Endothelial cell (in vitro differentiated cells): Measurements from ENCODE around the gene RFC2. TPM values are rescaled to one million over a fixed set of nuclear protein-coding genes. Genes with fewer than 3 reads are reported as not detected.

ENCODE experiments used
- DNase-seq: peaks from one replicate; pipeline ENCODE4 v3.0.0; 2021; ENCODE audit warnings: low spot score
- H3K27ac Mint-ChIP-seq: one replicate; pipeline ENCODE4 v1.8.0; 2021; ENCODE audit warnings: mixed read lengths, inconsistent platforms; ENCODE audit not compliant: unreplicated experiment
- H3K27me3 Mint-ChIP-seq: one replicate; pipeline ENCODE4 v1.8.0; 2021; ENCODE audit warnings: mild to moderate bottlenecking, moderate library complexity, mixed read lengths, inconsistent platforms; ENCODE audit not compliant: unreplicated experiment
- H3K36me3 Mint-ChIP-seq: one replicate; pipeline ENCODE4 v1.8.0; 2021; ENCODE audit warnings: mild to moderate bottlenecking, low read depth, mixed read lengths, inconsistent platforms; ENCODE audit not compliant: unreplicated experiment
- H3K4me1 Mint-ChIP-seq: one replicate; pipeline ENCODE4 v1.8.0; 2021; ENCODE audit warnings: mild to moderate bottlenecking, mixed read lengths, inconsistent platforms; ENCODE audit not compliant: unreplicated experiment
- H3K4me3 Mint-ChIP-seq: one replicate; pipeline ENCODE4 v1.8.0; 2021; ENCODE audit warnings: mild to moderate bottlenecking, mixed read lengths, inconsistent platforms; ENCODE audit not compliant: unreplicated experiment
- H3K9me3 Mint-ChIP-seq: one replicate; pipeline ENCODE4 v1.8.0; 2021; ENCODE audit warnings: mixed read lengths, inconsistent platforms; ENCODE audit not compliant: unreplicated experiment
- CTCF ChIP-seq: fragments of 200-600 bp; sonication (generic); IDR thresholded peaks from one replicate; pipeline ENCODE4 v1.5.0; 2021; ENCODE audit warnings: antibody characterized with exemption; ENCODE audit not compliant: unreplicated experiment
- total RNA-seq: library from RNA; stranded (reverse); fragmentation: NEBNext Ultra II Directional; extraction: Animal tissue kit (Norgen Biotek cat#: 25700); gene quantifications from one replicate; pipeline ENCODE4 v1.2.1, GENCODE V29; 2021; ENCODE audit not compliant: unreplicated experiment

The RFC2 gene
- total RNA-seq, 1 donor from 2014 or later = 38.8 TPM

- Mint-ChIP-seq H3K4me1 (peaks cover 29% of the 10 kb centered on the region), H3K4me3 (no peak overlapping the region), H3K27me3 (peaks cover 12% of the 10 kb centered on the region), H3K36me3 (no peaks in the 10 kb centered on the region), H3K27ac (no peak overlapping the region), H3K9me3 (no peaks in the 10 kb centered on the region)
- TF ChIP-seq CTCF = peak; percentile 73
- DNase-seq = peak; percentile 53
These were observed 21.2 kb upstream of the RFC2 start for GRCh38 chr7:74275401-74275881.

- peak; percentile 75 for DNase-seq
- Mint-ChIP-seq H3K4me3 (peak overlapping the region; percentile 66), H3K27ac (peak overlapping the region; percentile 100), H3K36me3 (no peaks in the 10 kb centered on the region), H3K9me3 (no peaks in the 10 kb centered on the region), H3K4me1 (peaks cover 25% of the 10 kb centered on the region), H3K27me3 (peaks cover 10% of the 10 kb centered on the region)
- TF ChIP-seq CTCF = no peak
These were observed 18.3 kb upstream of the RFC2 start for GRCh38 chr7:74272305-74273038.

GRCh38 chr7:74271742-74272141 lies 17.5 kb upstream of the RFC2 start:
- H3K4me3 Mint-ChIP-seq = peak overlapping the region; percentile 62
- peaks cover 25% of the 10 kb centered on the region for H3K4me1 Mint-ChIP-seq
- no peak for DNase-seq
- peak overlapping the region; percentile 100 for H3K27ac Mint-ChIP-seq
- no peaks in the 10 kb centered on the region for H3K9me3 Mint-ChIP-seq
- H3K27me3 Mint-ChIP-seq = peaks cover 8% of the 10 kb centered on the region
- H3K36me3 Mint-ChIP-seq = no peaks in the 10 kb centered on the region
- no peak for TF ChIP-seq CTCF

GRCh38 chr7:74269757-74270277 lies 15.6 kb upstream of the RFC2 start:
- no peak for TF ChIP-seq CTCF
- Mint-ChIP-seq H3K4me1 (peaks cover 28% of the 10 kb centered on the region), H3K27me3 (peaks cover 8% of the 10 kb centered on the region), H3K36me3 (no peaks in the 10 kb centered on the region), H3K9me3 (no peaks in the 10 kb centered on the region), H3K27ac (no peak overlapping the region), H3K4me3 (peak overlapping the region; percentile 76)
- peak; percentile 49 for DNase-seq
